ENCODE data around the gene C7orf57. TPM values are rescaled to one million over a fixed set of nuclear protein-coding genes. Genes with fewer than 3 reads are reported as not detected.

Gene C7orf57
- total and polyA plus RNA-seq, 2 experiments from 2014 or later, result 0.42 to 2.1 TPM

DNA sequence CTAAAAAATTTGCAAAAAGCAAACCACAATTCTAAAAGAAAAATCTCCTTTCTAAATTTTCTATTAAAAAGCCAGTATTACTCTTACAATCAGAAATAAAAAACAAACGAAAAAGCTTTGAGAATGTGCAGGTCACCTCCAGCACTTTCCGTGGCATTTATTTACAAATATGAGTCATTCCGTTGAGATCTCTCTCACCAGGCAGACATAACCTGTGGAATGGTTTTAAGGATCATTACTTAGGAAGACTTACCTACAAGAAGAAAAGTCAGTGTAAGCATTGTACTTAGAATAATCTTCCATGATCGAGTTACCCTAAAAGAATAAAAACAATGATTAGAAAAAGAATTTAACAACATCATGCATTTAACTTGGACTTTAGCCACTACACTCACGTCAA lies 9.7 kb upstream of the C7orf57 start:
- no peaks in the 10 kb centered on the region for H3K79me2 ChIP-seq (replicated peaks; ENCODE audit: insufficient read depth)
- no peaks in the 10 kb centered on the region for H3K4me1 Mint-ChIP-seq
- H3K4me3 ChIP-seq, result no peak overlapping the region
- no peaks in the 10 kb centered on the region for H3K4me1 ChIP-seq (ENCODE audit: insufficient read depth)
- H3F3A ChIP-seq (replicated peaks; ENCODE audit: low read depth), result no peaks in the 10 kb centered on the region
- no peaks in the 10 kb centered on the region for H3K36me3 Mint-ChIP-seq (ENCODE audit: low read depth)
- H3K9me2 ChIP-seq (ENCODE audit: insufficient read depth), result no peaks in the 10 kb centered on the region
- no peaks in the 10 kb centered on the region for H3K27me3 Mint-ChIP-seq (ENCODE audit: insufficient read depth, low read depth, poor library complexity)
- TF ChIP-seq EZH2 (IDR thresholded peaks at IDR 0.05; ENCODE audit: low read depth, unreplicated experiment), result no peak
- no peak for TF ChIP-seq NANOG (IDR thresholded peaks at IDR 0.05; ENCODE audit: borderline replicate concordance)
- TF ChIP-seq, protein P1, sequence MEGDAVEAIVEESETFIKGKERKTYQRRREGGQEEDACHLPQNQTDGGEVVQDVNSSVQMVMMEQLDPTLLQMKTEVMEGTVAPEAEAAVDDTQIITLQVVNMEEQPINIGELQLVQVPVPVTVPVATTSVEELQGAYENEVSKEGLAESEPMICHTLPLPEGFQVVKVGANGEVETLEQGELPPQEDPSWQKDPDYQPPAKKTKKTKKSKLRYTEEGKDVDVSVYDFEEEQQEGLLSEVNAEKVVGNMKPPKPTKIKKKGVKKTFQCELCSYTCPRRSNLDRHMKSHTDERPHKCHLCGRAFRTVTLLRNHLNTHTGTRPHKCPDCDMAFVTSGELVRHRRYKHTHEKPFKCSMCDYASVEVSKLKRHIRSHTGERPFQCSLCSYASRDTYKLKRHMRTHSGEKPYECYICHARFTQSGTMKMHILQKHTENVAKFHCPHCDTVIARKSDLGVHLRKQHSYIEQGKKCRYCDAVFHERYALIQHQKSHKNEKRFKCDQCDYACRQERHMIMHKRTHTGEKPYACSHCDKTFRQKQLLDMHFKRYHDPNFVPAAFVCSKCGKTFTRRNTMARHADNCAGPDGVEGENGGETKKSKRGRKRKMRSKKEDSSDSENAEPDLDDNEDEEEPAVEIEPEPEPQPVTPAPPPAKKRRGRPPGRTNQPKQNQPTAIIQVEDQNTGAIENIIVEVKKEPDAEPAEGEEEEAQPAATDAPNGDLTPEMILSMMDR (conservative IDR thresholded peaks at IDR 0.05; ENCODE audit: low read depth in 2 of 2), result no peak
- TF ChIP-seq JUNB (IDR thresholded peaks at IDR 0.05; ENCODE audit: unreplicated experiment), result no peak
- no peak overlapping the region for H3K27ac ChIP-seq (ENCODE audit: low read depth)
- H2AFZ ChIP-seq, result no peak overlapping the region
- DNase-seq (ENCODE audit: low spot score) (no peak), ATAC-seq (no peak)
- H3K27ac Mint-ChIP-seq, result no peak overlapping the region
- H3K27me3 ChIP-seq (ENCODE audit: insufficient read depth), result no peaks in the 10 kb centered on the region
- H3K4me2 ChIP-seq, result no peak overlapping the region
- no peaks in the 10 kb centered on the region; the same call in 2 of the 3 replicates for H3K9me3 Mint-ChIP-seq
- H4K20me1 ChIP-seq (replicated peaks; ENCODE audit: insufficient read depth), result no peaks in the 10 kb centered on the region
- no peak overlapping the region for H3K4me3 Mint-ChIP-seq
- no peaks in the 10 kb centered on the region for H3K36me3 ChIP-seq (ENCODE audit: insufficient read depth)

DNA sequence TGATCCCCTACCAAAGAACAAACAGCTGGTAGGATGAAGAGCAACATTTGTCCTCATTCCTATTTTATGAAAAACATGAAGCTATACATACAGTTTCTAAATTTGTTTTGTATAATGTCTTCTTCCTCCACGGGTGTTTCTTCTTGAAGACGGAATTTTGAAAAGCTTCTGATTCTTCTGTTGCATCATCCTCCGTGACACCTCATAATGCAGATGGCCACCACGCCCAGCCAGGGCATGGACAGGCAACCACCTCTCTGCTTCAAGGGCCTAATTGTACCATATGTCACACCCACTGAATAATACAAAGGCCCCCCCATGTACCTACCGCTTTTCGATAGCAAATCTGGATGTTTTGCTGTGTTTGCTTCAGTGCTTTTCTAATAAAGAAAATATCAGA lies 6.4 kb upstream of the C7orf57 start, which contains the start of gene SUN3:
Gene SUN3 (minus strand): TSS at position 170 of the 400 bp plus-strand sequence. CDS start 169 bp downstream, at position 1.
- no peaks in the 10 kb centered on the region for H3K36me3 ChIP-seq (ENCODE audit: insufficient read depth)
- no peaks in the 10 kb centered on the region for H3K4me1 ChIP-seq (ENCODE audit: insufficient read depth)
- Mint-ChIP-seq H3K27ac (no peak within 1 kb of the TSS), H3K36me3 (ENCODE audit: low read depth) (no peaks in the 10 kb centered on the region), H3K4me3 (no peak within 1 kb of the TSS), H3K27me3 (ENCODE audit: insufficient read depth, low read depth, poor library complexity) (no peaks in the 10 kb centered on the region), H3K9me3 (no peaks in the 10 kb centered on the region; the same call in 2 of the 3 replicates), H3K4me1 (no peaks in the 10 kb centered on the region)
- H4K20me1 ChIP-seq (replicated peaks; ENCODE audit: insufficient read depth), result no peaks in the 10 kb centered on the region
- H3K4me3 ChIP-seq, result no peak within 1 kb of the TSS
- no peaks in the 10 kb centered on the region for H3F3A ChIP-seq (replicated peaks; ENCODE audit: low read depth)
- no peak for ATAC-seq
- H3K4me2 ChIP-seq, result no peak within 1 kb of the TSS
- no peaks in the 10 kb centered on the region for H3K9me2 ChIP-seq (ENCODE audit: insufficient read depth)
- H3K27me3 ChIP-seq (ENCODE audit: insufficient read depth), result peaks cover 4% of the 10 kb centered on the region
- no peak within 1 kb of the TSS for H3K27ac ChIP-seq (ENCODE audit: low read depth)
- H2AFZ ChIP-seq, result peak within 1 kb of the TSS; percentile 49; the same call in 1 of the 2 replicates
- DNase-seq (ENCODE audit: low spot score), result no peak
- TF ChIP-seq, protein P2, sequence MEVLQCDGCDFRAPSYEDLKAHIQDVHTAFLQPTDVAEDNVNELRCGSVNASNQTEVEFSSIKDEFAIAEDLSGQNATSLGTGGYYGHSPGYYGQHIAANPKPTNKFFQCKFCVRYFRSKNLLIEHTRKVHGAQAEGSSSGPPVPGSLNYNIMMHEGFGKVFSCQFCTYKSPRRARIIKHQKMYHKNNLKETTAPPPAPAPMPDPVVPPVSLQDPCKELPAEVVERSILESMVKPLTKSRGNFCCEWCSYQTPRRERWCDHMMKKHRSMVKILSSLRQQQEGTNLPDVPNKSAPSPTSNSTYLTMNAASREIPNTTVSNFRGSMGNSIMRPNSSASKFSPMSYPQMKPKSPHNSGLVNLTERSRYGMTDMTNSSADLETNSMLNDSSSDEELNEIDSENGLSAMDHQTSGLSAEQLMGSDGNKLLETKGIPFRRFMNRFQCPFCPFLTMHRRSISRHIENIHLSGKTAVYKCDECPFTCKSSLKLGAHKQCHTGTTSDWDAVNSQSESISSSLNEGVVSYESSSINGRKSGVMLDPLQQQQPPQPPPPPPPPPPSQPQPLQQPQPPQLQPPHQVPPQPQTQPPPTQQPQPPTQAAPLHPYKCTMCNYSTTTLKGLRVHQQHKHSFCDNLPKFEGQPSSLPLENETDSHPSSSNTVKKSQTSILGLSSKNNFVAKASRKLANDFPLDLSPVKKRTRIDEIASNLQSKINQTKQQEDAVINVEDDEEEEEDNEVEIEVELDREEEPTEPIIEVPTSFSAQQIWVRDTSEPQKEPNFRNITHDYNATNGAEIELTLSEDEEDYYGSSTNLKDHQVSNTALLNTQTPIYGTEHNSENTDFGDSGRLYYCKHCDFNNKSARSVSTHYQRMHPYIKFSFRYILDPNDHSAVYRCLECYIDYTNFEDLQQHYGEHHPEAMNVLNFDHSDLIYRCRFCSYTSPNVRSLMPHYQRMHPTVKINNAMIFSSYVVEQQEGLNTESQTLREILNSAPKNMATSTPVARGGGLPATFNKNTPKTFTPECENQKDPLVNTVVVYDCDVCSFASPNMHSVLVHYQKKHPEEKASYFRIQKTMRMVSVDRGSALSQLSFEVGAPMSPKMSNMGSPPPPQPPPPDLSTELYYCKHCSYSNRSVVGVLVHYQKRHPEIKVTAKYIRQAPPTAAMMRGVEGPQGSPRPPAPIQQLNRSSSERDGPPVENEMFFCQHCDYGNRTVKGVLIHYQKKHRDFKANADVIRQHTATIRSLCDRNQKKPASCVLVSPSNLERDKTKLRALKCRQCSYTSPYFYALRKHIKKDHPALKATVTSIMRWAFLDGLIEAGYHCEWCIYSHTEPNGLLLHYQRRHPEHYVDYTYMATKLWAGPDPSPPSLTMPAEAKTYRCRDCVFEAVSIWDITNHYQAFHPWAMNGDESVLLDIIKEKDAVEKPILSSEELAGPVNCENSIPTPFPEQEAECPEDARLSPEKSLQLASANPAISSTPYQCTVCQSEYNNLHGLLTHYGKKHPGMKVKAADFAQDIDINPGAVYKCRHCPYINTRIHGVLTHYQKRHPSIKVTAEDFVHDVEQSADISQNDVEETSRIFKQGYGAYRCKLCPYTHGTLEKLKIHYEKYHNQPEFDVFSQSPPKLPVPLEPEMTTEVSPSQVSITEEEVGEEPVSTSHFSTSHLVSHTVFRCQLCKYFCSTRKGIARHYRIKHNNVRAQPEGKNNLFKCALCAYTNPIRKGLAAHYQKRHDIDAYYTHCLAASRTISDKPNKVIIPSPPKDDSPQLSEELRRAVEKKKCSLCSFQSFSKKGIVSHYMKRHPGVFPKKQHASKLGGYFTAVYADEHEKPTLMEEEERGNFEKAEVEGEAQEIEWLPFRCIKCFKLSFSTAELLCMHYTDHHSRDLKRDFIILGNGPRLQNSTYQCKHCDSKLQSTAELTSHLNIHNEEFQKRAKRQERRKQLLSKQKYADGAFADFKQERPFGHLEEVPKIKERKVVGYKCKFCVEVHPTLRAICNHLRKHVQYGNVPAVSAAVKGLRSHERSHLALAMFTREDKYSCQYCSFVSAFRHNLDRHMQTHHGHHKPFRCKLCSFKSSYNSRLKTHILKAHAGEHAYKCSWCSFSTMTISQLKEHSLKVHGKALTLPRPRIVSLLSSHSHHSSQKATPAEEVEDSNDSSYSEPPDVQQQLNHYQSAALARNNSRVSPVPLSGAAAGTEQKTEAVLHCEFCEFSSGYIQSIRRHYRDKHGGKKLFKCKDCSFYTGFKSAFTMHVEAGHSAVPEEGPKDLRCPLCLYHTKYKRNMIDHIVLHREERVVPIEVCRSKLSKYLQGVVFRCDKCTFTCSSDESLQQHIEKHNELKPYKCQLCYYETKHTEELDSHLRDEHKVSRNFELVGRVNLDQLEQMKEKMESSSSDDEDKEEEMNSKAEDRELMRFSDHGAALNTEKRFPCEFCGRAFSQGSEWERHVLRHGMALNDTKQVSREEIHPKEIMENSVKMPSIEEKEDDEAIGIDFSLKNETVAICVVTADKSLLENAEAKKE (CRISPR knock-in tag; IDR thresholded peaks at IDR 0.05), result no peak
- TF ChIP-seq, protein P3, sequence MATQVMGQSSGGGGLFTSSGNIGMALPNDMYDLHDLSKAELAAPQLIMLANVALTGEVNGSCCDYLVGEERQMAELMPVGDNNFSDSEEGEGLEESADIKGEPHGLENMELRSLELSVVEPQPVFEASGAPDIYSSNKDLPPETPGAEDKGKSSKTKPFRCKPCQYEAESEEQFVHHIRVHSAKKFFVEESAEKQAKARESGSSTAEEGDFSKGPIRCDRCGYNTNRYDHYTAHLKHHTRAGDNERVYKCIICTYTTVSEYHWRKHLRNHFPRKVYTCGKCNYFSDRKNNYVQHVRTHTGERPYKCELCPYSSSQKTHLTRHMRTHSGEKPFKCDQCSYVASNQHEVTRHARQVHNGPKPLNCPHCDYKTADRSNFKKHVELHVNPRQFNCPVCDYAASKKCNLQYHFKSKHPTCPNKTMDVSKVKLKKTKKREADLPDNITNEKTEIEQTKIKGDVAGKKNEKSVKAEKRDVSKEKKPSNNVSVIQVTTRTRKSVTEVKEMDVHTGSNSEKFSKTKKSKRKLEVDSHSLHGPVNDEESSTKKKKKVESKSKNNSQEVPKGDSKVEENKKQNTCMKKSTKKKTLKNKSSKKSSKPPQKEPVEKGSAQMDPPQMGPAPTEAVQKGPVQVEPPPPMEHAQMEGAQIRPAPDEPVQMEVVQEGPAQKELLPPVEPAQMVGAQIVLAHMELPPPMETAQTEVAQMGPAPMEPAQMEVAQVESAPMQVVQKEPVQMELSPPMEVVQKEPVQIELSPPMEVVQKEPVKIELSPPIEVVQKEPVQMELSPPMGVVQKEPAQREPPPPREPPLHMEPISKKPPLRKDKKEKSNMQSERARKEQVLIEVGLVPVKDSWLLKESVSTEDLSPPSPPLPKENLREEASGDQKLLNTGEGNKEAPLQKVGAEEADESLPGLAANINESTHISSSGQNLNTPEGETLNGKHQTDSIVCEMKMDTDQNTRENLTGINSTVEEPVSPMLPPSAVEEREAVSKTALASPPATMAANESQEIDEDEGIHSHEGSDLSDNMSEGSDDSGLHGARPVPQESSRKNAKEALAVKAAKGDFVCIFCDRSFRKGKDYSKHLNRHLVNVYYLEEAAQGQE (IDR thresholded peaks at IDR 0.05; ENCODE audit: unreplicated experiment), result no peak
- TF ChIP-seq CREB1 (CRISPR knock-in tag; IDR thresholded peaks at IDR 0.05; ENCODE audit: low read depth), result no peak
- no peak for TF ChIP-seq STAT1 (IDR thresholded peaks at IDR 0.05; ENCODE audit: unreplicated experiment)
- no peak for TF ChIP-seq EZH2phosphoT487 (IDR thresholded peaks at IDR 0.05; ENCODE audit: unreplicated experiment)
- TF ChIP-seq, protein P4, sequence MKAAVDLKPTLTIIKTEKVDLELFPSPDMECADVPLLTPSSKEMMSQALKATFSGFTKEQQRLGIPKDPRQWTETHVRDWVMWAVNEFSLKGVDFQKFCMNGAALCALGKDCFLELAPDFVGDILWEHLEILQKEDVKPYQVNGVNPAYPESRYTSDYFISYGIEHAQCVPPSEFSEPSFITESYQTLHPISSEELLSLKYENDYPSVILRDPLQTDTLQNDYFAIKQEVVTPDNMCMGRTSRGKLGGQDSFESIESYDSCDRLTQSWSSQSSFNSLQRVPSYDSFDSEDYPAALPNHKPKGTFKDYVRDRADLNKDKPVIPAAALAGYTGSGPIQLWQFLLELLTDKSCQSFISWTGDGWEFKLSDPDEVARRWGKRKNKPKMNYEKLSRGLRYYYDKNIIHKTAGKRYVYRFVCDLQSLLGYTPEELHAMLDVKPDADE (IDR thresholded peaks at IDR 0.05), result no peak
- TF ChIP-seq NANOG (IDR thresholded peaks at IDR 0.05; ENCODE audit: borderline replicate concordance), result no peak
- no peaks in the 10 kb centered on the region for H3K79me2 ChIP-seq (replicated peaks; ENCODE audit: insufficient read depth)
